ENCODE results near the gene CD300LG. TPM values are rescaled to one million over a fixed set of nuclear protein-coding genes. Genes with fewer than 3 reads are reported as not detected.
A peak's percentile ranks its signal among the peaks of the same experiment; 100 is the strongest.

Gene CD300LG
- total and polyA plus RNA-seq, 8 donors: 0.29 to 3.7 (median 0.92) TPM; not detected in 1

DNA sequence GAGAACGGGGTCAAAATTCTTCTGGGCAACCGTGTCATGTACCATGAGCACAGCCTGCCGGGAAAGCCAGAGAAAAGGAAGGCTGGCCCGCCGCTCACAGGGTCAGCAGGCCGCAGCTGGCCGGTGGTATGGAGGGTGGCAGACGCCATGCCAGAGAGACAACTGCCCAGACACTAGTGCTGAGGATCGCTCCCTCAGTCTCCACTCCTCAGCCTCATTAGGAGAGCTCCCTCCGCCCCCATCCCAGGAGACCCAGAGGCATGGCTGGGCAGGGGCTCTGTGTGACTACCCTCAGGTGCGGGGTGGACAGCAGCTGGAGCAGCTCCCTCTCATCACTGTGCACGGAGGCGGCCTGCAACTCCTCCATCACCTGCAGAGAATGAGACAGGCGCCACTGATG, 17.2 kb upstream of the CD300LG start:
- H3K4me1 ChIP-seq: peaks cover 16 to 35% (median 20%) of the 10 kb centered on the region in 4 donors

DNA sequence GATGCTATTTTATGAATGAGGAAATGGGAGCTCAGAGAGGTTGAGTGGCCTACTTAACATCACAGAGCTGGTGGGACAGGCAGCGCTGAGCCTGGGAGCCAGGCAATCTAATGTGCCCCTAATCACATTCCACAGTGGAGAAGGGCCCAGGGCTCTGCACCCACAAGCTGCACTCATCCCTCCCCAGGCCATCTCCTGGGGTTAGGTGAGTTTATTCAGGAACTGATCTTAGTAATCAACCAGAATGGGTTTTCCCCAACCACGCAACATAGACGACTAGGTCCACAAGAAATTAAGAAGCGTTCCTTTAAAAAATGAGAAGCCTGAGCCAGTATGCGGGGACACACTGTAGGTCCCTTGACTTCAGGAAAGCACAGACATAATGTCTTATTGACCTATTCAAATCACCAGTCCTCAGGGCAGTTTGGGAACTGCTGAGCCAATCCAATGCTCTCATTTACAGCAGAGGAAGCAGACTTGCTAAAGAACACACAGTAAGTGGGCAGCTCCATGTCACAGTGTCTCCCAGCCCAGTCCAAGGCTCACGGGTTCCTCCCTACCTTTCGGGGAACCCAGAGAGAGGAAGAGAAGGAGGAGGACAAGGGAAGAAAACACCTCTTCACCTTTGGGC, 16.4 kb upstream of the CD300LG start:
- H3K27ac ChIP-seq: no peak overlapping the region
- H3K27me3 ChIP-seq: peaks cover 0 to 24% (median 0%) of the 10 kb centered on the region in 3 donors
- no peak overlapping the region for H3K4me3 ChIP-seq
- no peak for DNase-seq
- intact Hi-C loops (cut with DNase I; ENCODE audit: low total_unique reads): no loop called here
- H3K36me3 ChIP-seq: peaks cover 0 to 60% (median 40%) of the 10 kb centered on the region in 4 donors
- TF ChIP-seq, protein P1, sequence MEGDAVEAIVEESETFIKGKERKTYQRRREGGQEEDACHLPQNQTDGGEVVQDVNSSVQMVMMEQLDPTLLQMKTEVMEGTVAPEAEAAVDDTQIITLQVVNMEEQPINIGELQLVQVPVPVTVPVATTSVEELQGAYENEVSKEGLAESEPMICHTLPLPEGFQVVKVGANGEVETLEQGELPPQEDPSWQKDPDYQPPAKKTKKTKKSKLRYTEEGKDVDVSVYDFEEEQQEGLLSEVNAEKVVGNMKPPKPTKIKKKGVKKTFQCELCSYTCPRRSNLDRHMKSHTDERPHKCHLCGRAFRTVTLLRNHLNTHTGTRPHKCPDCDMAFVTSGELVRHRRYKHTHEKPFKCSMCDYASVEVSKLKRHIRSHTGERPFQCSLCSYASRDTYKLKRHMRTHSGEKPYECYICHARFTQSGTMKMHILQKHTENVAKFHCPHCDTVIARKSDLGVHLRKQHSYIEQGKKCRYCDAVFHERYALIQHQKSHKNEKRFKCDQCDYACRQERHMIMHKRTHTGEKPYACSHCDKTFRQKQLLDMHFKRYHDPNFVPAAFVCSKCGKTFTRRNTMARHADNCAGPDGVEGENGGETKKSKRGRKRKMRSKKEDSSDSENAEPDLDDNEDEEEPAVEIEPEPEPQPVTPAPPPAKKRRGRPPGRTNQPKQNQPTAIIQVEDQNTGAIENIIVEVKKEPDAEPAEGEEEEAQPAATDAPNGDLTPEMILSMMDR (IDR thresholded peaks at IDR 0.05): no peak
- H3K9me3 ChIP-seq: no peaks in the 10 kb centered on the region
- H3K4me1 ChIP-seq: peaks cover 16 to 35% (median 20%) of the 10 kb centered on the region in 4 donors
- 83 to 94% (median 91%) methylated on average over 7 of the region's 7 CpGs for WGBS, 5 donors

More for the DNA sequence above, 17.2 kb upstream of the CD300LG start:
- TF ChIP-seq POLR2A (IDR thresholded peaks at IDR 0.05) (no peak), POLR2AphosphoS5 (IDR thresholded peaks at IDR 0.05) (no peak), EP300 (IDR thresholded peaks at IDR 0.05) (no peak)
- TF ChIP-seq, protein P1 (IDR thresholded peaks at IDR 0.05): no peak
- no peak overlapping the region for H3K4me3 ChIP-seq
- DNase-seq: no peak
- no peak overlapping the region for H3K27ac ChIP-seq
- intact Hi-C loops (cut with DNase I; ENCODE audit: low total_unique reads): no loop called here
- 93 to 97% (median 97%) methylated on average over 10 to 14 of the region's 14 CpGs for WGBS, 5 donors
- H3K27me3 ChIP-seq: peaks cover 0 to 24% (median 0%) of the 10 kb centered on the region in 3 donors
- peaks cover 3 to 69% (median 47%) of the 10 kb centered on the region in 4 donors for H3K36me3 ChIP-seq
- no peaks in the 10 kb centered on the region for H3K9me3 ChIP-seq

DNA sequence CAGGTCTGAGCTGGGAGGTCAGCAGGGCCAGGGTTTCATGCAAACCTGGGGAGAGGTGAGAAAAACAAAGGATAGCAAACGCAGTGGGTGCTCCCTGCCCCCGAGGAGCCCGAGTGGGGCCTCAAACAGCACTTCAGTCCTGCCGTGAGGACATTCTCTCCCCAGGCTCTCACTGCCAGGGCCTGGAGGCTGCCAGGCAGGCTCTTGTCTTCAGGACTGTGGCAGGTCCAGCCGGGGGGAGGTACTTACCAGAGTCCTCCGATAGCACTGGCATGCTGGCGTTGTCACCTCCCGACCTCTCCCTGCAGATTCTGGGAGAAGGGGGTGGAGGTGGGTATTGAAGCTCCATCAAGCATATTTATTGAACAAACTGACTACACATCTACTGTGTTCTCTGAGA, 15.3 kb upstream of the CD300LG start:
- WGBS, 5 donors: 46 to 66% (median 49%) methylated on average over 8 of the region's 8 CpGs
- no peak for DNase-seq
- H3K4me3 ChIP-seq: no peak overlapping the region
- peaks cover 0 to 24% (median 0%) of the 10 kb centered on the region in 3 donors for H3K27me3 ChIP-seq
- H3K27ac ChIP-seq: no peak overlapping the region
- peaks cover 0 to 50% (median 31%) of the 10 kb centered on the region in 4 donors for H3K36me3 ChIP-seq
- H3K4me1 ChIP-seq: peaks cover 16 to 35% (median 20%) of the 10 kb centered on the region in 4 donors
- intact Hi-C loops (cut with DNase I; ENCODE audit: low total_unique reads): no loop called here
- H3K9me3 ChIP-seq: no peaks in the 10 kb centered on the region
- no peak for TF ChIP-seq POLR2AphosphoS5 (IDR thresholded peaks at IDR 0.05)
- no peak for TF ChIP-seq POLR2A (IDR thresholded peaks at IDR 0.05)
- TF ChIP-seq EP300 (IDR thresholded peaks at IDR 0.05): no peak
- TF ChIP-seq, protein P1 (IDR thresholded peaks at IDR 0.05): no peak

DNA sequence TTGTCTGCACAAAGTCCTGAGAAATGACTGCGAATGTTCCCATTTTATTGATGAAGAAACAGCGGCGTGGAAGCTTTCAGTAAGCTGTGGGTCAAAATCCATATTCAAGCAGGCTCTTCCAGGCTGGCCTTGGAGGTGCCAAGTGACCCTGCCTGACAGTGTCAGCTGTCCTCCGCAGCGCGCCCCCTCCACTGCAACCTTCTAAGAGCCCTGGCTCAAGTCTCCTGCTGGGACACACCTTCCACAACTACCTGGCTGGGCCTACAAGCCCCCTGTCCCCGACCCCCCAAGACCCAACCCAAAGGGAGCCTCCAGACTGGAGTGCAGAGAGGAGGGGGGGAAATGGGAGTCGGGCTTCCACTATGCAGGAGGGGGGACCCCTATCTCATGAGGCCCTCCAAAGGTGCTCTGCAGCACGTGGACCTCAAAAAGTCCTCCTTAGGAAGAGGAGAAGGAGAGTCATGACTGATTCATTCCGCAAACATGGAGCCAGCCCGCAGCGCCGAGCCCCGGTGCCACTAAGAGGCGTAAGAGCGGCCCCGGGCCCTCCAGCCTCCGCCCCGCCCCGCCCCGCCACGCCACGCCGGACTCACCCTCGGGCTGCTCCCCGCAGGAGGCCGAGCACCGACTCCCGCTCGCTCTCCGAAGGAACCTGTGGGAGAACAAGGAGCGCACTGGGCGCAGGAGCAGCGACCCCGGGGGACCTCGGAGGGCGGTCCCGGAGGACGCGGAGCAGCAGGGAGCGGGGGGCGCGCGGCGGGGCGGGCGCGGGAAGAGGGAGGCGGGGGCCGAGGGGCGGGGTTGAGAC, 14.6 kb upstream of the CD300LG start:
- peaks cover 16 to 35% (median 20%) of the 10 kb centered on the region in 4 donors for H3K4me1 ChIP-seq
- H3K27me3 ChIP-seq: peaks cover 0 to 24% (median 0%) of the 10 kb centered on the region in 3 donors
- no peaks in the 10 kb centered on the region for H3K9me3 ChIP-seq
- DNase-seq: peak; percentile 69 to 81
- no peak for TF ChIP-seq POLR2AphosphoS5 (IDR thresholded peaks at IDR 0.05)
- TF ChIP-seq, protein P1 (IDR thresholded peaks at IDR 0.05): no peak
- no peak for TF ChIP-seq EP300 (IDR thresholded peaks at IDR 0.05)
- TF ChIP-seq POLR2A (IDR thresholded peaks at IDR 0.05): no peak
- peaks cover 0 to 42% (median 27%) of the 10 kb centered on the region in 4 donors for H3K36me3 ChIP-seq
- H3K27ac ChIP-seq: peak overlapping the region; percentile 69 to 83 (median 76)
- intact Hi-C loops (cut with DNase I; ENCODE audit: low total_unique reads): no loop called here
- H3K4me3 ChIP-seq: peak overlapping the region; percentile 66 to 89 (median 84)
- WGBS, 5 donors: 9 to 40% (median 10%) methylated on average over 10 to 49 of the region's 51 CpGs

All from stomach (tissue), 9 donors.